Karpas-422 (cell line): ENCODE data around the gene PNPLA3. TPM values are rescaled to one million over a fixed set of nuclear protein-coding genes. Genes with fewer than 3 reads are reported as not detected.

ENCODE experiments used
- DNase-seq: peaks from one replicate; pipeline ENCODE4 v3.0.0-alpha.2; 2015
- H2AFZ ChIP-seq: fragments of 200-600 bp; sonication (generic); 2 replicates; pipeline ENCODE4 v1.6.1; 2014; ENCODE audit warnings: antibody characterized with exemption, low read length, mixed read lengths
- H3K27ac ChIP-seq: fragments of 200-600 bp; sonication (generic); 2 replicates; pipeline ENCODE4 v1.5.1; 2014; ENCODE audit warnings: mild to moderate bottlenecking, low read length, moderate library complexity
- H3K27me3 ChIP-seq: fragments of 200-600 bp; sonication (generic); 2 replicates; pipeline ENCODE4 v1.6.1; 2014; ENCODE audit warnings: low read length, mixed read lengths
- H3K36me3 ChIP-seq: fragments of 200-600 bp; sonication (generic); 2 replicates; pipeline ENCODE4 v1.6.1; 2014; ENCODE audit warnings: low read length, mixed read lengths; ENCODE audit not compliant: insufficient read depth
- H3K4me1 ChIP-seq: fragments of 200-600 bp; sonication (generic); 2 replicates; pipeline ENCODE4 v1.6.1; 2014; ENCODE audit warnings: mild to moderate bottlenecking, low read length, mixed read lengths
- H3K4me2 ChIP-seq: fragments of 200-600 bp; sonication (generic); 2 replicates; pipeline ENCODE4 v1.6.1; 2014; ENCODE audit warnings: low read length, low read depth, mild to moderate bottlenecking; ENCODE audit not compliant: poor library complexity, severe bottlenecking
- H3K4me3 ChIP-seq: fragments of 200-600 bp; sonication (generic); 2 replicates; pipeline ENCODE4 v1.5.1; 2014; ENCODE audit warnings: mild to moderate bottlenecking, antibody characterized with exemption, low read length, mixed read lengths
- H3K79me2 ChIP-seq: fragments of 200-600 bp; sonication (generic); 2 replicates; pipeline ENCODE4 v1.6.1; 2014; ENCODE audit warnings: mild to moderate bottlenecking, low read length, mixed read lengths
- H3K9ac ChIP-seq: fragments of 200-600 bp; sonication (generic); 2 replicates; pipeline ENCODE4 v1.6.0; 2014; ENCODE audit warnings: low read length
- H3K9me2 ChIP-seq: fragments of 200-600 bp; sonication (generic), shearing (Covaris generic); replicated peaks from 2 replicates; pipeline ENCODE4 v1.6.0; 2014; ENCODE audit warnings: mild to moderate bottlenecking, low read length, moderate library complexity; ENCODE audit not compliant: insufficient read depth
- H3K9me3 ChIP-seq: fragments of 300-700, 200-600 bp; sonication (generic); 2 replicates; pipeline ENCODE4 v1.6.1; 2014; ENCODE audit warnings: low read length, mixed read lengths
- H4K20me1 ChIP-seq: fragments of 200-600 bp; sonication (generic); 2 replicates; pipeline ENCODE4 v1.6.1; 2014; ENCODE audit warnings: mild to moderate bottlenecking, antibody characterized with exemption, low read length, low read depth; ENCODE audit not compliant: insufficient read depth
- total RNA-seq: library from RNA; depleted of rRNA; stranded (reverse); fragments of >200 nt; shearing (Covaris generic); gene quantifications from 2 replicates; pipeline ENCODE4 v1.2.3, GENCODE V29; 2014; ENCODE audit warnings: low replicate concordance

Gene PNPLA3
- total RNA-seq, 1 experiment from 2014 or later: not detected

DNA sequence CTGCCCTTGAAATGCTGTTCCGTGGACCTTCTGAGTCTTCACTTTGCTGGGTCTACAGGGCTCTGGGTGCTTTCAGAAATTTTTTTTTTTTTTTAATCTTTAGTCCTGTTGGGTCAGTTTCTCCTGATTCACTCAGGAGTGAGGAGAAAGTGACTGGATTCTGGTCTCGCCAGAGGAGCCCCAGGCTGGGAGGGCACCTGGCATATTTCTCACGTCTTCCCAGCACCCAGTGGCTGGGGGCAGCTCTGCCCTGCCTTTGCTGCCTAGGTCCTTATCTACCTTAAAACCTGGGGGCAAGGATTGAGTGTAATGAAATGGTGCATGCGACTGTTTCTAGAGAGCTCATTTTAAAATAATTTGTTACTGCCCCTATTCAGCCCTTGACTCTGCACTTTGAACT lies 55.0 kb downstream of the PNPLA3 start:
- H3K79me2 ChIP-seq: no peaks in the 10 kb centered on the region
- no peaks in the 10 kb centered on the region for H3K27me3 ChIP-seq
- no peaks in the 10 kb centered on the region for H4K20me1 ChIP-seq
- H2AFZ ChIP-seq: no peak overlapping the region
- H3K9ac ChIP-seq: no peak overlapping the region
- H3K9me3 ChIP-seq: no peaks in the 10 kb centered on the region
- no peaks in the 10 kb centered on the region for H3K4me1 ChIP-seq
- H3K36me3 ChIP-seq: peaks cover 20% of the 10 kb centered on the region; the same call in 1 of the 2 replicates
- H3K27ac ChIP-seq: no peak overlapping the region
- H3K4me2 ChIP-seq: no peak overlapping the region
- DNase-seq: no peak
- H3K4me3 ChIP-seq: no peak overlapping the region
- H3K9me2 ChIP-seq: no peaks in the 10 kb centered on the region

GRCh38 chr22:43980579-43980978 lies 57.0 kb downstream of the PNPLA3 start:
- Histone ChIP-seq H3K27ac (no peak overlapping the region), H3K4me1 (no peaks in the 10 kb centered on the region), H3K9me2 (no peaks in the 10 kb centered on the region), H3K9ac (no peak overlapping the region), H3K27me3 (no peaks in the 10 kb centered on the region), H3K79me2 (no peaks in the 10 kb centered on the region), H3K9me3 (no peaks in the 10 kb centered on the region), H3K36me3 (peaks cover 29% of the 10 kb centered on the region; the same call in 1 of the 2 replicates), H3K4me2 (no peak overlapping the region), H4K20me1 (no peaks in the 10 kb centered on the region), H3K4me3 (no peak overlapping the region), H2AFZ (no peak overlapping the region)
- no peak for DNase-seq

- no peak for DNase-seq
- Histone ChIP-seq H3K9me2 (no peaks in the 10 kb centered on the region), H4K20me1 (no peaks in the 10 kb centered on the region), H3K4me1 (no peaks in the 10 kb centered on the region), H3K9ac (no peak overlapping the region), H3K9me3 (no peaks in the 10 kb centered on the region), H3K4me2 (no peak overlapping the region), H3K4me3 (no peak overlapping the region), H2AFZ (no peak overlapping the region), H3K36me3 (peaks cover 24% of the 10 kb centered on the region; the same call in 1 of the 2 replicates), H3K79me2 (no peaks in the 10 kb centered on the region), H3K27ac (no peak overlapping the region), H3K27me3 (no peaks in the 10 kb centered on the region)
Measured at GRCh38 chr22:43980996-43981395, 57.4 kb downstream of the PNPLA3 start.

DNA sequence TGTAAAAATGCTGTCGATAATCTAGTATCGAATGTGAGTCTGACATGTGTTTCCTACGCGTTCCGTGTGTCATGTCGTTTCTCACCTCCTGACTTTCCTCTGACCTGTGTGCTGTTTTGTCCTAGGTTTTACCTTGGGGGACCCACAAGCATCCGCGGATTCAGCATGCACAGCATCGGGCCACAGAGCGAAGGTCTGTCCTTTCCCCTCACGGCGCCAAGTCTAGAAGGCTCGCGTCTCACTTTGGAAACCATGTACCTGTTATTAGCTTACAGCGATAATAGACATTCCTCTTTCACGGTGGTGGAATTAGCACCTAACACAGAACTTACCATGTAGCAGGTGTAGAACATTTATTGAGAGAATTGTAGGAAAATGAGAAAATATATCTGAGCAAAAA lies 60.2 kb downstream of the PNPLA3 start:
- Histone ChIP-seq H3K9me2 (no peaks in the 10 kb centered on the region), H3K27ac (no peak overlapping the region), H2AFZ (no peak overlapping the region), H3K79me2 (0 out of 2 replicates have a peak, but pooled peaks cover 2% of the 10 kb centered on the region), H3K36me3 (peaks cover 35% of the 10 kb centered on the region; the same call in 1 of the 2 replicates), H4K20me1 (no peaks in the 10 kb centered on the region), H3K4me3 (no peak overlapping the region), H3K4me2 (no peak overlapping the region), H3K9me3 (no peaks in the 10 kb centered on the region), H3K4me1 (peaks cover 2% of the 10 kb centered on the region; the same call in 1 of the 2 replicates), H3K27me3 (no peaks in the 10 kb centered on the region), H3K9ac (no peak overlapping the region)
- no peak for DNase-seq

GRCh38 chr22:43985532-43985931 lies 61.9 kb downstream of the PNPLA3 start:
- DNase-seq: no peak

GRCh38 chr22:43988116-43988820 lies 64.7 kb downstream of the PNPLA3 start:
- no peak overlapping the region for H3K4me3 ChIP-seq
- H3K9me2 ChIP-seq: no peaks in the 10 kb centered on the region
- no peak overlapping the region for H2AFZ ChIP-seq
- peaks cover 38% of the 10 kb centered on the region; the same call in 1 of the 2 replicates for H3K36me3 ChIP-seq
- no peaks in the 10 kb centered on the region for H3K9me3 ChIP-seq
- no peak overlapping the region for H3K4me2 ChIP-seq
- peaks cover 3% of the 10 kb centered on the region; the same call in 1 of the 2 replicates for H3K79me2 ChIP-seq
- H3K27ac ChIP-seq: no peak overlapping the region
- H4K20me1 ChIP-seq: no peaks in the 10 kb centered on the region
- no peak overlapping the region for H3K9ac ChIP-seq
- H3K27me3 ChIP-seq: no peaks in the 10 kb centered on the region
- no peak for DNase-seq
- peaks cover 7% of the 10 kb centered on the region for H3K4me1 ChIP-seq

More at GRCh38 chr22:43985532-43985931, 61.9 kb downstream of the PNPLA3 start:
- Histone ChIP-seq H3K79me2 (0 out of 2 replicates have a peak, but pooled peaks cover 2% of the 10 kb centered on the region), H3K4me2 (no peak overlapping the region), H3K4me1 (peaks cover 2% of the 10 kb centered on the region; the same call in 1 of the 2 replicates), H3K27ac (no peak overlapping the region), H4K20me1 (no peaks in the 10 kb centered on the region), H3K9ac (no peak overlapping the region), H3K4me3 (no peak overlapping the region), H3K9me3 (no peaks in the 10 kb centered on the region), H3K27me3 (no peaks in the 10 kb centered on the region), H3K36me3 (peaks cover 44% of the 10 kb centered on the region; the same call in 1 of the 2 replicates), H2AFZ (no peak overlapping the region), H3K9me2 (no peaks in the 10 kb centered on the region)

GRCh38 chr22:43988960-43989359 lies 65.4 kb downstream of the PNPLA3 start:
- peaks cover 9% of the 10 kb centered on the region; the same call in 1 of the 2 replicates for H3K79me2 ChIP-seq
- H3K9ac ChIP-seq: no peak overlapping the region
- peaks cover 10% of the 10 kb centered on the region for H3K4me1 ChIP-seq
- H3K36me3 ChIP-seq: peaks cover 41% of the 10 kb centered on the region; the same call in 1 of the 2 replicates
- H4K20me1 ChIP-seq: no peaks in the 10 kb centered on the region
- H3K9me3 ChIP-seq: no peaks in the 10 kb centered on the region
- no peaks in the 10 kb centered on the region for H3K9me2 ChIP-seq
- no peak overlapping the region for H3K4me2 ChIP-seq
- no peak overlapping the region for H2AFZ ChIP-seq
- H3K27ac ChIP-seq: no peak overlapping the region
- H3K4me3 ChIP-seq: no peak overlapping the region
- no peak for DNase-seq
- H3K27me3 ChIP-seq: no peaks in the 10 kb centered on the region

DNA sequence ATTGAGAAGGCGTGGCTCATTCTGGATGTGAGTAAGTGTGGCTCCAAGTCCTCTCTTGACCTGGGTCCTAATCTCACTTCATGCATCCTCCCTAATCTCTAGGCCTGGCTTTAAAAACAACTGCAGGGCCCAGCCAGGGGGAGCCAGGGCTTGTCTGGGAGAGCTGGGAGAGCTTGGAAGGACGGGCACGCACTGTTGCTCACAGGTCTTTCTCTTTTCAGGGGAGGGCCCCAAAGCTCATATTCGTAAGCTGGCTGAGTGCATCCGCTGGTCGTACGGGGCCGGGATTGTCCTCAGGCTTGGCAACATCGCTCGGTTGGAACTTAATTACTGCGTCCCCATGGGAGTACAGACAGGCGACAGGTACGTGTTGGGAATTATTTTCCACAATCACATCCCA lies 66.4 kb downstream of the PNPLA3 start:
- DNase-seq: no peak
- Histone ChIP-seq H3K79me2 (peaks cover 12% of the 10 kb centered on the region), H3K9me3 (no peaks in the 10 kb centered on the region), H3K9me2 (no peaks in the 10 kb centered on the region), H3K36me3 (peaks cover 37% of the 10 kb centered on the region; the same call in 1 of the 2 replicates), H3K4me3 (no peak overlapping the region), H3K4me1 (peaks cover 12% of the 10 kb centered on the region), H4K20me1 (no peaks in the 10 kb centered on the region), H3K9ac (no peak overlapping the region), H2AFZ (no peak overlapping the region), H3K4me2 (no peak overlapping the region), H3K27ac (no peak overlapping the region), H3K27me3 (no peaks in the 10 kb centered on the region)
